ENCODE measurements around the gene MED10. TPM values are rescaled to one million over a fixed set of nuclear protein-coding genes. Genes with fewer than 3 reads are reported as not detected.

Gene MED10
- total and polyA plus RNA-seq, 2 donors (not counting 1 experiment from before 2014, with no cell fraction given), result 49.9 to 50.9 TPM

DNA sequence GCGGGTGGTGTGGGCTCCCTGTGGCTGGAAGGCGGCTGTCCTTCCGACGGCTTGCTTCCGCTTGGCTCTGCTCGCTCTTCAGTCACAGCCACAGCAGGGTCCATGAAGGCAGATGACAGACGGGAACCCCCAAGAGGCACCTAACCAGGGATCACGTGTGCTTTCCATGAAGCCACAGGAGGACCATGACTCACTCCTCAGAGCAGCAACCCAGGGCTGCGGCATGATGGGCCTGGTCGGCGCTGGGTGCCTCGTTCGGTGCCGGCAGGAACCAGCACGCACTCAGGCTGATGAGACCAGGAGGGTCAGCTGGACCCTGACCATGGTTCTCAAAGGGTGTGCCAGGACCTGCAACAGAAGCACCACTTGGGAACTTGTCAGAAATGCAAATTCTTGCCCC lies 32.8 kb upstream of the MED10 start:
- intact Hi-C loops (cut with micrococcal nuclease), result no loop called here
- DNase-seq (no peak), ATAC-seq (ENCODE audit: low read depth) (no peak)
- Histone ChIP-seq H3K9me3 (ENCODE audit: control extremely low read depth in 1 of 3, control insufficient read depth in 2 of 3, insufficient read depth in 1 of 3, low read length in 2 of 3) (peaks cover 0 to 3% (median 0%) of the 10 kb centered on the region in 3 donors), H4K20me1 (ENCODE audit: control insufficient read depth, insufficient read depth, low read length, poor library complexity, severe bottlenecking) (no peaks in the 10 kb centered on the region), H3K4me1 (ENCODE audit: control insufficient read depth in 2 of 2, insufficient read depth in 2 of 2, low read length in 2 of 2) (no peaks in the 10 kb centered on the region), H3K36me3 (replicated peaks in 1 of 2; ENCODE audit: control extremely low read depth in 1 of 2, control insufficient read depth in 1 of 2, extremely low read depth in 1 of 2, insufficient read depth in 2 of 2, low read length in 1 of 2) (no peaks in the 10 kb centered on the region), H3K4me3 (ENCODE audit: control extremely low read depth in 1 of 5, extremely low read depth in 1 of 5, insufficient read depth in 1 of 5, low read depth in 2 of 5, low read length in 4 of 5) (no peak overlapping the region), H3K4me2 (replicated peaks; ENCODE audit: low read depth, low read length, poor library complexity, severe bottlenecking) (no peak overlapping the region), H3K27ac (ENCODE audit: low read length in 2 of 2) (no peak overlapping the region), H3K9ac (ENCODE audit: low read length) (no peak overlapping the region), H2AFZ (ENCODE audit: insufficient read depth, low read depth, low read length, poor library complexity, severe bottlenecking) (no peak overlapping the region), H3K27me3 (replicated peaks in 1 of 4; ENCODE audit: control extremely low read depth in 1 of 4, control insufficient read depth in 3 of 4, insufficient read depth in 4 of 4, low read length in 3 of 4) (peaks cover 0 to 3% (median 1%) of the 10 kb centered on the region in 4 experiments), H3K79me2 (ENCODE audit: control insufficient read depth, insufficient read depth, low read length) (no peaks in the 10 kb centered on the region)
- Mint-ChIP-seq H3K27ac (no peak overlapping the region), H3K4me1 (no peaks in the 10 kb centered on the region), H3K27me3 (peaks cover 26% of the 10 kb centered on the region), H3K9me3 (ENCODE audit: insufficient read depth) (peaks cover 3% of the 10 kb centered on the region), H3K4me3 (no peak overlapping the region)
- TF ChIP-seq EZH2 (IDR thresholded peaks at IDR 0.05; ENCODE audit: borderline replicate concordance, insufficient read depth, low read depth, low read length, poor library complexity, severe bottlenecking), result no peak
- TF ChIP-seq, protein P1, sequence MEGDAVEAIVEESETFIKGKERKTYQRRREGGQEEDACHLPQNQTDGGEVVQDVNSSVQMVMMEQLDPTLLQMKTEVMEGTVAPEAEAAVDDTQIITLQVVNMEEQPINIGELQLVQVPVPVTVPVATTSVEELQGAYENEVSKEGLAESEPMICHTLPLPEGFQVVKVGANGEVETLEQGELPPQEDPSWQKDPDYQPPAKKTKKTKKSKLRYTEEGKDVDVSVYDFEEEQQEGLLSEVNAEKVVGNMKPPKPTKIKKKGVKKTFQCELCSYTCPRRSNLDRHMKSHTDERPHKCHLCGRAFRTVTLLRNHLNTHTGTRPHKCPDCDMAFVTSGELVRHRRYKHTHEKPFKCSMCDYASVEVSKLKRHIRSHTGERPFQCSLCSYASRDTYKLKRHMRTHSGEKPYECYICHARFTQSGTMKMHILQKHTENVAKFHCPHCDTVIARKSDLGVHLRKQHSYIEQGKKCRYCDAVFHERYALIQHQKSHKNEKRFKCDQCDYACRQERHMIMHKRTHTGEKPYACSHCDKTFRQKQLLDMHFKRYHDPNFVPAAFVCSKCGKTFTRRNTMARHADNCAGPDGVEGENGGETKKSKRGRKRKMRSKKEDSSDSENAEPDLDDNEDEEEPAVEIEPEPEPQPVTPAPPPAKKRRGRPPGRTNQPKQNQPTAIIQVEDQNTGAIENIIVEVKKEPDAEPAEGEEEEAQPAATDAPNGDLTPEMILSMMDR (IDR thresholded peaks at IDR 0.05), result no peak
- 97% methylated on average over 14 of the region's 15 CpGs for WGBS (ENCODE audit: insufficient coverage)
- ChIA-PET POLR2A (no interaction called here), CTCF (no interaction called here)

DNA sequence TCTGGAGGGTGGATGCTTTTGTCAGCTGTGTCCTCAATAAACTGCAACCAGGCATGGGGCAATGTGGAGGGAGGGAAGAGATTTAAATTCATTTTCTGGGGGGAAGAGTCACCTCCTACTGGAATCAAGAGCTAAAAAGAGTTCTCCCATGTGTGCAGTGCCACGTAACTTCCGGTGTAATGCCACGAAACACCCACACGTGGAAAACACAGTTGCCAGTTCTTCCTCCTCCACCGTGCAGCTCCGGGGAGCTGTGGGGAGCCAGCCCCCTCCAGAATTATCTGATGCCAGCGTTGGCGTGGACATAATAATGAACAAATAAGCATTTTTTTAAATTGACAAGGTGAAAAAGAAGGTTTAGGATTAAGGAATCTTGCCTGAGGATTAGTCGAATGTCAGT lies 32.1 kb upstream of the MED10 start:
- no peaks in the 10 kb centered on the region for H3K4me1 ChIP-seq (ENCODE audit: control insufficient read depth in 2 of 2, insufficient read depth in 2 of 2, low read length in 2 of 2)
- H3K9me3 Mint-ChIP-seq (ENCODE audit: insufficient read depth), result peaks cover 3% of the 10 kb centered on the region
- TF ChIP-seq, protein P1 (IDR thresholded peaks at IDR 0.05), result no peak
- no peak for TF ChIP-seq EZH2 (IDR thresholded peaks at IDR 0.05; ENCODE audit: borderline replicate concordance, insufficient read depth, low read depth, low read length, poor library complexity, severe bottlenecking)
- POLR2A ChIA-PET, result no interaction called here
- H3K79me2 ChIP-seq (ENCODE audit: control insufficient read depth, insufficient read depth, low read length), result no peaks in the 10 kb centered on the region
- H3K9me3 ChIP-seq (ENCODE audit: control extremely low read depth in 1 of 3, control insufficient read depth in 2 of 3, insufficient read depth in 1 of 3, low read length in 2 of 3), result peaks cover 0 to 3% (median 0%) of the 10 kb centered on the region in 3 donors
- CTCF ChIA-PET, result no interaction called here
- H3K36me3 ChIP-seq (replicated peaks in 1 of 2; ENCODE audit: control extremely low read depth in 1 of 2, control insufficient read depth in 1 of 2, extremely low read depth in 1 of 2, insufficient read depth in 2 of 2, low read length in 1 of 2), result no peaks in the 10 kb centered on the region
- peaks cover 26% of the 10 kb centered on the region for H3K27me3 Mint-ChIP-seq
- DNase-seq, result no peak
- H3K4me3 ChIP-seq (ENCODE audit: control extremely low read depth in 1 of 5, extremely low read depth in 1 of 5, insufficient read depth in 1 of 5, low read depth in 2 of 5, low read length in 4 of 5), result no peak overlapping the region
- H3K9ac ChIP-seq (ENCODE audit: low read length), result no peak overlapping the region
- peaks cover 0 to 3% (median 1%) of the 10 kb centered on the region in 4 experiments for H3K27me3 ChIP-seq (replicated peaks in 1 of 4; ENCODE audit: control extremely low read depth in 1 of 4, control insufficient read depth in 3 of 4, insufficient read depth in 4 of 4, low read length in 3 of 4)
- intact Hi-C loops (cut with micrococcal nuclease), result no loop called here
- H3K4me1 Mint-ChIP-seq, result no peaks in the 10 kb centered on the region
- H3K4me3 Mint-ChIP-seq, result no peak overlapping the region
- no peak overlapping the region for H2AFZ ChIP-seq (ENCODE audit: insufficient read depth, low read depth, low read length, poor library complexity, severe bottlenecking)
- no peak for ATAC-seq (ENCODE audit: low read depth)
- no peak overlapping the region for H3K27ac Mint-ChIP-seq
- H3K4me2 ChIP-seq (replicated peaks; ENCODE audit: low read depth, low read length, poor library complexity, severe bottlenecking), result no peak overlapping the region
- no peaks in the 10 kb centered on the region for H4K20me1 ChIP-seq (ENCODE audit: control insufficient read depth, insufficient read depth, low read length, poor library complexity, severe bottlenecking)
- 85% methylated on average over 5 of the region's 9 CpGs for WGBS (ENCODE audit: insufficient coverage)
- H3K27ac ChIP-seq (ENCODE audit: low read length in 2 of 2), result no peak overlapping the region
